ENCODE results near the gene OSTM1.
"Not testable (repeated sequence)": the region's sequence is repeated elsewhere in the genome, so short reads cannot be mapped to it uniquely, and the experiment has no call there.

Gene OSTM1

GRCh38 chr6:108020472-108021116 is 53.9 kb downstream of the OSTM1 start:
- DNase-seq (ENCODE audit: low spot score) = no peak

- DNase-seq (ENCODE audit: low spot score) = not testable (repeated sequence)
These were observed 58.3 kb downstream of the OSTM1 start for GRCh38 chr6:108016283-108016682.

GRCh38 chr6:108013787-108014439 is 60.6 kb downstream of the OSTM1 start:
- DNase-seq (ENCODE audit: low spot score) = no peak

GRCh38 chr6:108009894-108010293 is 64.6 kb downstream of the OSTM1 start:
- DNase-seq (ENCODE audit: low spot score) = no peak

GRCh38 chr6:108009258-108009657 is 65.3 kb downstream of the OSTM1 start:
- DNase-seq (ENCODE audit: low spot score) = not testable (repeated sequence)

- DNase-seq (ENCODE audit: low spot score) = no peak
These were observed 66.2 kb downstream of the OSTM1 start for GRCh38 chr6:108008363-108008762.

GRCh38 chr6:108005961-108006360 is 68.6 kb downstream of the OSTM1 start:
- DNase-seq (ENCODE audit: low spot score) = no peak

- no peak for DNase-seq (ENCODE audit: low spot score)
These were observed 69.7 kb downstream of the OSTM1 start for GRCh38 chr6:108004861-108005260.

- no peak for DNase-seq (ENCODE audit: low spot score)
These were observed 71.9 kb downstream of the OSTM1 start for GRCh38 chr6:108002365-108003221.

GRCh38 chr6:108001696-108002231 is 72.8 kb downstream of the OSTM1 start:
- no peak for DNase-seq (ENCODE audit: low spot score)

- DNase-seq (ENCODE audit: low spot score) = not testable (repeated sequence)
These were observed 74.3 kb downstream of the OSTM1 start for GRCh38 chr6:108000259-108000658.

GRCh38 chr6:107999341-107999740 is 75.2 kb downstream of the OSTM1 start:
- DNase-seq (ENCODE audit: low spot score) = no peak

GRCh38 chr6:107991772-107992550 is 82.6 kb downstream of the OSTM1 start:
- DNase-seq (ENCODE audit: low spot score) = no peak

Measured in CD4-positive, alpha-beta T cell treated with Interleukin-6 at 100 ng/mL for 8 hours (primary cell).